ENCODE measurements around the gene RACK1.
"Not testable (repeated sequence)": the region's sequence is repeated elsewhere in the genome, so short reads cannot be mapped to it uniquely, and the experiment has no call there.

RACK1 gene

GRCh38 chr5:181215997-181216989 is 27.4 kb downstream of the RACK1 start:
- DNase-seq (ENCODE audit: low read depth in 2 of 2): no peak

- DNase-seq (ENCODE audit: low read depth in 2 of 2): not testable (repeated sequence)
Measured at GRCh38 chr5:181214249-181214648, 29.5 kb downstream of the RACK1 start.

- DNase-seq (ENCODE audit: low read depth in 2 of 2): no peak
Measured at GRCh38 chr5:181212934-181213333, 30.8 kb downstream of the RACK1 start.

GRCh38 chr5:181212080-181212479 is 31.6 kb downstream of the RACK1 start:
- no peak for DNase-seq (ENCODE audit: low read depth in 2 of 2)

GRCh38 chr5:181211208-181211607 is 32.5 kb downstream of the RACK1 start:
- DNase-seq (ENCODE audit: low read depth in 2 of 2): no peak

- DNase-seq (ENCODE audit: low read depth in 2 of 2): not testable (repeated sequence)
Measured at GRCh38 chr5:181210698-181211097, 33.0 kb downstream of the RACK1 start.

GRCh38 chr5:181210148-181210547 is 33.6 kb downstream of the RACK1 start:
- DNase-seq (ENCODE audit: low read depth in 2 of 2): not testable (repeated sequence)

- not testable (repeated sequence) for DNase-seq (ENCODE audit: low read depth in 2 of 2)
Measured at GRCh38 chr5:181209006-181209405, 34.7 kb downstream of the RACK1 start.

- DNase-seq (ENCODE audit: low read depth in 2 of 2): no peak
Measured at GRCh38 chr5:181207960-181208253, 35.8 kb downstream of the RACK1 start.

GRCh38 chr5:181207214-181207959 is 36.3 kb downstream of the RACK1 start:
- DNase-seq (ENCODE audit: low read depth in 2 of 2): peak; percentile 81 to 83

- DNase-seq (ENCODE audit: low read depth in 2 of 2): no peak
Measured at GRCh38 chr5:181205761-181206649, 37.7 kb downstream of the RACK1 start.

GRCh38 chr5:181204826-181205760 is 38.6 kb downstream of the RACK1 start, which contains the start of gene TRIM7:
Gene TRIM7, minus strand, starts transcription at chr5:181205196. Its CDS starts 86 bp downstream, at chr5:181205110.
- no peak for DNase-seq (ENCODE audit: low read depth in 2 of 2)

- no peak for DNase-seq (ENCODE audit: low read depth in 2 of 2)
Measured at GRCh38 chr5:181204113-181204825, 39.4 kb downstream of the RACK1 start.

- DNase-seq (ENCODE audit: low read depth in 2 of 2): no peak
Measured at GRCh38 chr5:181203777-181204112, 40.0 kb downstream of the RACK1 start.

- no peak for DNase-seq (ENCODE audit: low read depth in 2 of 2)
Measured at GRCh38 chr5:181203093-181203711, 40.5 kb downstream of the RACK1 start.

- no peak for DNase-seq (ENCODE audit: low read depth in 2 of 2)
Measured at GRCh38 chr5:181200816-181201215, 42.9 kb downstream of the RACK1 start.

- no peak for DNase-seq (ENCODE audit: low read depth in 2 of 2)
Measured at GRCh38 chr5:181199881-181200638, 43.6 kb downstream of the RACK1 start.

- DNase-seq (ENCODE audit: low read depth in 2 of 2): no peak
Measured at GRCh38 chr5:181198905-181199519, 44.7 kb downstream of the RACK1 start.

All from fibroblast of skin of left quadriceps (primary cell).